Endothelial cell (in vitro differentiated cells): ENCODE results near the gene CCDC158. TPM values are rescaled to one million over a fixed set of nuclear protein-coding genes. Genes with fewer than 3 reads are reported as not detected.

Experiments
- DNase-seq: peaks from one replicate; pipeline ENCODE4 v3.0.0; 2021; ENCODE audit warnings: low spot score
- H3K27ac Mint-ChIP-seq: one replicate; pipeline ENCODE4 v1.8.0; 2021; ENCODE audit warnings: mixed read lengths, inconsistent platforms; ENCODE audit not compliant: unreplicated experiment
- H3K27me3 Mint-ChIP-seq: one replicate; pipeline ENCODE4 v1.8.0; 2021; ENCODE audit warnings: mild to moderate bottlenecking, moderate library complexity, mixed read lengths, inconsistent platforms; ENCODE audit not compliant: unreplicated experiment
- H3K36me3 Mint-ChIP-seq: one replicate; pipeline ENCODE4 v1.8.0; 2021; ENCODE audit warnings: mild to moderate bottlenecking, low read depth, mixed read lengths, inconsistent platforms; ENCODE audit not compliant: unreplicated experiment
- H3K4me1 Mint-ChIP-seq: one replicate; pipeline ENCODE4 v1.8.0; 2021; ENCODE audit warnings: mild to moderate bottlenecking, mixed read lengths, inconsistent platforms; ENCODE audit not compliant: unreplicated experiment
- H3K4me3 Mint-ChIP-seq: one replicate; pipeline ENCODE4 v1.8.0; 2021; ENCODE audit warnings: mild to moderate bottlenecking, mixed read lengths, inconsistent platforms; ENCODE audit not compliant: unreplicated experiment
- H3K9me3 Mint-ChIP-seq: one replicate; pipeline ENCODE4 v1.8.0; 2021; ENCODE audit warnings: mixed read lengths, inconsistent platforms; ENCODE audit not compliant: unreplicated experiment
- CTCF ChIP-seq: fragments of 200-600 bp; sonication (generic); IDR thresholded peaks from one replicate; pipeline ENCODE4 v1.5.0; 2021; ENCODE audit warnings: antibody characterized with exemption; ENCODE audit not compliant: unreplicated experiment
- total RNA-seq: library from RNA; stranded (reverse); fragmentation: NEBNext Ultra II Directional; extraction: Animal tissue kit (Norgen Biotek cat#: 25700); gene quantifications from one replicate; pipeline ENCODE4 v1.2.1, GENCODE V29; 2021; ENCODE audit not compliant: unreplicated experiment

CCDC158 gene
- total RNA-seq, 1 donor from 2014 or later = not detected

- Mint-ChIP-seq H3K4me1 (no peaks in the 10 kb centered on the region), H3K27ac (no peak overlapping the region), H3K4me3 (no peak overlapping the region), H3K27me3 (no peaks in the 10 kb centered on the region), H3K36me3 (no peaks in the 10 kb centered on the region), H3K9me3 (no peaks in the 10 kb centered on the region)
- no peak for TF ChIP-seq CTCF
- no peak for DNase-seq
These were observed 32.6 kb downstream of the CCDC158 start for GRCh38 chr4:76388160-76388908.

- TF ChIP-seq CTCF = no peak
- no peak overlapping the region for H3K27ac Mint-ChIP-seq
- no peaks in the 10 kb centered on the region for H3K9me3 Mint-ChIP-seq
- DNase-seq = no peak
- H3K4me1 Mint-ChIP-seq = no peaks in the 10 kb centered on the region
- H3K27me3 Mint-ChIP-seq = no peaks in the 10 kb centered on the region
- no peak overlapping the region for H3K4me3 Mint-ChIP-seq
- H3K36me3 Mint-ChIP-seq = no peaks in the 10 kb centered on the region
These were observed 34.2 kb downstream of the CCDC158 start for GRCh38 chr4:76386566-76387305.

- H3K4me1 Mint-ChIP-seq = no peaks in the 10 kb centered on the region
- no peak overlapping the region for H3K27ac Mint-ChIP-seq
- H3K9me3 Mint-ChIP-seq = no peaks in the 10 kb centered on the region
- no peaks in the 10 kb centered on the region for H3K27me3 Mint-ChIP-seq
- H3K36me3 Mint-ChIP-seq = no peaks in the 10 kb centered on the region
- no peak overlapping the region for H3K4me3 Mint-ChIP-seq
- no peak for DNase-seq
- no peak for TF ChIP-seq CTCF
These were observed 35.0 kb downstream of the CCDC158 start for GRCh38 chr4:76385974-76386373.

GRCh38 chr4:76384052-76384451 is 36.9 kb downstream of the CCDC158 start:
- no peak overlapping the region for H3K27ac Mint-ChIP-seq
- no peaks in the 10 kb centered on the region for H3K4me1 Mint-ChIP-seq
- no peak for DNase-seq
- H3K27me3 Mint-ChIP-seq = no peaks in the 10 kb centered on the region
- H3K9me3 Mint-ChIP-seq = no peaks in the 10 kb centered on the region
- no peak overlapping the region for H3K4me3 Mint-ChIP-seq
- H3K36me3 Mint-ChIP-seq = no peaks in the 10 kb centered on the region
- TF ChIP-seq CTCF = no peak

DNA sequence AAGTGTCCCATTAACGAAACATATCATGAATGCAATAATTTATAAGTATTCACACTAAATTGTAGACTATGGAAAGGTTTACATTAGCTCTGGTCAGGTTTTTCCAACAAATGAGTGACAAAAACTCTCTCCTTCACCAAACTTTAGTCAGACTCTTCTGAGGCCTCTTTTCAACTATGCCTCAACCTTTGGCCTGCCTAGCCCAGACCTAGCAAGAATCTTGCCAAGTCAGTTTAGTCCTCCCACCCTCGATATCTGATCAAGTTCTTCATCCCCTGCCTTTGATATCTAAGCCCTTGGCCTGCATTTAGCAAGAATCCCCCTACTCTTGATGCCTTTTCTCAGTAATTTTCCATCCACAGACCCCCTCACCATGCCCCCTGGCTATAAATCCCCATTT is 37.9 kb downstream of the CCDC158 start:
- Mint-ChIP-seq H3K27ac (no peak overlapping the region), H3K4me1 (no peaks in the 10 kb centered on the region), H3K9me3 (no peaks in the 10 kb centered on the region), H3K4me3 (no peak overlapping the region), H3K27me3 (no peaks in the 10 kb centered on the region), H3K36me3 (no peaks in the 10 kb centered on the region)
- DNase-seq = no peak
- no peak for TF ChIP-seq CTCF
